Right forelimb (tissue), 1 donor: ENCODE measurements around the gene GOLGA3.
"Not testable (repeated sequence)": the region's sequence is repeated elsewhere in the genome, so short reads cannot be mapped to it uniquely, and the experiment has no call there.

Source experiments
- DNase-seq: peaks from one replicate; pipeline ENCODE4 v3.0.0-alpha.2; 2018

The GOLGA3 gene

DNA sequence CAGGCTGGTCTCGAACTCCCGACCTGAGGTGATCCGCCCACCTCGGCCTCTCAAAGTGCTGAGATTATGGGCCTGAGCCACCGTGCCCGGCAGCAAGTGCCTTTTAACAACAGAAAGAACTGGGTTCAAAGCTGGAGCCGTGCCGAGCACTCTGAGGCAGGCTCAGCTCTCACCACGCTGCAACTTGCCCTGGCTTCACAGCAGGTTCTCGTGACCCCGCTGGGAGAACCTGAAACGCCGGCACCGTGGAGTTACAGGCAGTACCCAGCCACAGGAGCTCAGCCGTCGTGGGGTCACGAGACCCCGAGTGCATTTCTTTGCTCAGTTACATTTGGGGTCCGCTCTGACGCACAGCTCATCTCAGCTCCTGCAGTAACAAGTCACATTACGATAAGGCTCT is 14.4 kb downstream of the GOLGA3 start:
- no peak for DNase-seq

DNA sequence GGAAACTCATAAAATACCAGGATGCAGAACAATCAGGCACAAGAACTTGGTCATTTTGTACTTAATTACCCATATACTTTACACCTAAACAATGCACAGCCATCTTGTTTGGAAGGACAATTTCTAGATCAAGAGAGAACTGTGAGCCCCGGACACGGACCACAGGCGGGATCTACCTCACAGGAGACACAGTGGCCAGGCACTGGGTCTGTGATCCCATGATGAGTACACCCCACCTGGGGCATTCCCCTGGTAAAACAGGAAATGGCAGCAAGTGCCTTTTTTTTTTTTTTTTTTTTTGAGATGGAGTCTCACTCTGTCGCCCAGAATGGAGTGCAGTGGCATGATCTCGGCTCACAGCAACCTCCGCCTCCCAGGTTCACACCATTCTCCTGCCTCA is 15.2 kb downstream of the GOLGA3 start:
- DNase-seq: no peak

DNA sequence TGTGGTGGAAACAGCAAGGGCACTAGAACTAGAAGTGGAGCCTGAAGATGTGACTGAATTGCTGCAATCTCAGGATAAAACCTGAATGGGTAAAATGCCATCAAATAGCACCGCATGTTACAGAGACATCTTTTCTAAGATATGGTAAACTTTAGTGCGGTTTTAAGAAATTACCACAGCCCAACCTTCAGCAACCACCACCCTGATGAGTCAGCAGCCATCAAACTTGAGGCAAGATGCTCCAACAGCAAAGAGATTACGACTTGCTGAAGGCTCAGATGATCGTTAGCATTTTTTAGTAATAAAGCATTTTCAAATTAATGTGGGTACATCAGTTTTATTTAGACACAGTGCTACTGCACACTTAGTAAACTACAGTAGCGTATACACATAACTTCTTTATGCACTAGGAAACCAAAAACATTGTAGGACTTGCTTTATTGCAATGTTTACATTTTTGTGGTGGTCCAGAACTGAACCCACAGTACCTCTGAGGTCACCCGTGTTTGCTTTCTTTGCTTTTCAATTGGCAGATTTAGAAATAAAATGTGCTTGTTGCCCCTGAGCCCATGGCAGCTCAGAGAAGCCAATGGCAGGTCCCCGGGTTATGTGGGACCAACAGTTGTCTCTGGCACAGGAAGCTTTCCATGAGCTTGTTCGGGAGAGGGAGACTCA is 15.9 kb downstream of the GOLGA3 start:
- DNase-seq: no peak

DNA sequence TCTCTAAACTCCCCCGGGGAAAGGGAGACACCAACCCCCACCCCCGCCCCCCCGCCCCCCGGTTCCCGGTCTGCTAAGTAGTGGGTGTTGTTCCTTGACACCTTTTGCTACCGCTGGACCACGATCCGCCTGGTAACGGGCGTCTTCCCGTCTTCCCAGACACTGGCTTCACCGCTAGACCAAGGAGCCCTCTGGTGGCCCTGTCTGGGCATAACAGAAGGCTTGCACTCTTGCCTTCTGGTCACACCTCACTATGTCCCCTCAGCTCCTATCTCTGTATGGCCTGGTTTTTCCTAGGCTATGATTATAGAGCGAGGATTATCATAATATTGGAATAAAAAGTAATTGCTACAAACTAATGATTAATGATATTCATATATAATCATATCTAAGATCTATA is 19.3 kb downstream of the GOLGA3 start:
- not testable (repeated sequence) for DNase-seq

DNA sequence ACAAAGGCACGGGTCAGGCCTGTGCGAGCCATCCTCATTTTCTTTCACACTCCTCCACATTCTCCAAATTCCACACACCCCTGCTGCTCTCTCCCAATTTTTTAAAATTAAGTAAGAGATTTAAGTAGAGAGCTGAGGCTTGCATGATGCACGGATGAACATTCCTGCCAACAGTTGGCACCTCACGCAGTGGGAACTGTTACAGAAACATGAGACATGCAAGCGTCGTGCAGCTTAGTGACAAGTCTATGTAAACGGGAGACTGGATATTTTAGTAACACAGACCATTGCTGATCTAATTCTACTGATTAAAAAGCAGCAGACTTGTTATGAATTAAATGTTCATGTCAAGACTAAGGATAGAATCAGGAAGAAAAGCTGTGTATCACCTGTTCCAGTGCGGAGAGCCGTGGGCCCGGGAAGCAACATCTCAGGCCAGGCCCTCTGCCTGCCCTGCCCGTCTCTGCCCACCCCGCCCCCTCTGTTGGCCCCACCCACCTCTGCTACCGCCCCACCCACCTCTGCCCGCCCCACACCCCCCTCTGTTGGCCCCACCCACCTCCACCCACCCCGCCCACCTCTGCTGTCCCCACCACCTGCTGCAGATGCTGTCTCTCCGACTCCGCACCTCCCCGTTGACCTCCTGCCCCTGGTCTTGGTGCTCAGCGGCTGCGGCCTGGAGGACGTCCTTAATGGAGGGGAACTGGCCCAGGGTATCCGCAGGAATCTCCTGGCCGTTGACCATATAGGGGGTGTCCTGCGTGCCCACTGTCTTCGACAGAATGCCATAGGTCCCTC is 21.2 kb downstream of the GOLGA3 start:
- DNase-seq: no peak

DNA sequence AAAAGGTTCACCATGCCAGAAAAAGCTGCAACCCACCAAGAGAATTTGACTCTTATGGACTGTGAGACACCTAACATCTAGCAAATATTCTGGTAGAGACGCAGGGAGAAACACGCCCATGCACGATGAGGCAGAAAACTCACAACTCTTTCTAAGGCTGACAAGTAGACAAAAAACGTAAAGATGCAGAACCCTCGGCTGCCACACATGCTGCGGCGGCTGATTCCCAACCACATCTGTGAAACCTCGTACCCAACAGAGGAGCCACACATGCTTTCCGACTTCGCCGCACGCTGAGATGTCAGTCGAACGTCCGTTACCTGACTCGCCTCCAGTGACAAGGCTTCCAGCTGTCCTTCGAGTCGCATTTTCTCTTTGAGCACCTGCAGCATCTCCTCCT is 21.8 kb downstream of the GOLGA3 start:
- DNase-seq: no peak

DNA sequence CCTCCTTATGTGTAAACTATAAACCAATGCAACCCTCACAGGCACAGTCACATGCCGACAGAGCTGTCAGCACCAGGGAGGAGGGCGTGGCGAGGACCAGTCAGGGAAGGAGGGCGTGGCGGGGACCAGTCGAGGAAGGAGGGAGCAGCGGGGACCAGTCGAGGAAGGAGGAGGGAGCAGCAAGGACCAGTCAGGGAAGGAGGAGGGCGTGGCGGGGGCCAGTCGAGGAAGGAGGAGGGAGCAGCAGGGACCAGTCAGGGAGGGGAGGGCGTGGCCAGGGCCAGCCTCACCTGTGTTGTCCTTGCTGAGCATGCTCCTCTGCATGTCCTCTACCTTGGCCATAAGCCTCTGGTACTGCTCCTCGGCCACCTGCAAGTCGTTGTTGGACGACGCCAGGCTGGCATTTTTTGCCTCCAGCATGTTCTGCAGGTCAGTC is 24.2 kb downstream of the GOLGA3 start:
- DNase-seq: no peak

DNA sequence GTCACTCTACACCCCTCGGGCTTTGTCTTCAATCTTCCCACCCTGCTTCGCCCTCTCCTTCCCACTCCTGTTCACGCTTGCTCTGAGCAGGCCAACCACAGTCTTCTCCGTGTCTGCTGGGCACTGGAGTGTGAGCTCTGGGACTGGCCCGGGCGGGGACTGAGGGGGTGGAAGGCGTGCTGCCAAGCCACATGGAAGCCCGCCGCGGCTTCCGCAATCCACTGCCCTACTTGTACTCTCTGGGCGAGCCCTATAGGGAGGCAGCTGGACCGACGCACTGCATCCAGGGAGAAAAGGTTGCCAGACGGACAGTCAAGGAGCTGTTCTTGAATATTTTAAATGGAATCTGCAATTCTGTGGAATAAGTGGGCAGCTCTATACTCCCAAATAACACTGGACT is 24.8 kb downstream of the GOLGA3 start:
- DNase-seq: no peak

DNA sequence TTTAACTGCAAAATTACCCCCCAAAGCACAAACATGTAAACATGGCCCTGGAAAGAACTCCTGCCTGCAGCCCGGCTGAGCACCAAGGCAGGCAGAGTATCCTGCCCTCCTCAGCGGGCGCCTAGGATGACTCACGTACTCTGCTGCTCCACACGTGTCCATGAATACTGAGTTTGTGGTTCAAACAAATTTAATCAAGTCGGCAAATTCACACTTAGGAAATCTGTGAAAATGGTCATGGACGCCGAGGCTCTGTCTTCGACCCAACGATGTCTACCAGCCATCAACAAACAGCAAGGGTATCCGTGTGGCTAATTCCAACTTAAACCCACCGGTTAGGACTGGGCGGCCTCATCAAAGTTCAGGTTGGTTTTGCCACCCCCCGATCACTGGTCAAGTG is 25.5 kb downstream of the GOLGA3 start:
- DNase-seq: no peak

DNA sequence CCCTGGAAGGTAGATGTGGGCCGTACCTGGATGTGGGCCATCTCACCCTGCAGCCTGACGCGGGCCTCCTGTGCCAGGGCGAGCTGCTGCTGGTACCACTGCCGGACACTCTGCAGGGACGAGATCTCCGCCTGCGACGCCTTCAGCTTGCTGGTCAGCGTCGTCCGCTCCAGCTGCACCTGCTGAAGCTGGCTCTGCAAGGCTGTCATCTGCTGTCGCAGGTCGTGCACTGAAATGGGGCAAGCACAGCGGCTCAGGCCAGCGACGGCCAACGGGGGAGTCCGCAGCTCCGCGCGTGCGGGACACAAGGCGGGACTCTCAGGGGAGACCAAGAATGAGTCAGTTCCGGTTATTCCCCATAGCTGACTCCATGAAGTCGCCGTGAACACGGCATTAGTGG is 26.9 kb downstream of the GOLGA3 start:
- no peak for DNase-seq

DNA sequence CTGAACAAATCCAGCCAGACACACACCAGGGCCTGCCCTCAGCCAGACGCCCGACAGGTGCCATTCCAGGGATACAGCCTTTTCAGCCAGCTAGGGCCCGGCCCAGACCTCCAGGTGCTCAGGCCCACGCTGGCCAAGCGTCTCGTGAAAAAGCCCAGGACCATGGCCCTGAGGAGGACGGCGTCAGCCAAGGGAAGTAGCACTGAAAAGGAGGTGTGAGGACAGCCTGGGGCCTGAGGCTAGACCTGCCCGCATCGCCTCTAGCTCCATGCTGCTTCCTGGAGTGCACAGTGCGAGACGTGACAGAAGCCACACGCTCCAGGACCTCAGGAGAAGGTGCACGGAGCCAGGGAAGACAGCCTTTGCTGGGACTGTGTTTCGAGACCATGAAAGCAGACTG is 29.8 kb downstream of the GOLGA3 start:
- no peak for DNase-seq

DNA sequence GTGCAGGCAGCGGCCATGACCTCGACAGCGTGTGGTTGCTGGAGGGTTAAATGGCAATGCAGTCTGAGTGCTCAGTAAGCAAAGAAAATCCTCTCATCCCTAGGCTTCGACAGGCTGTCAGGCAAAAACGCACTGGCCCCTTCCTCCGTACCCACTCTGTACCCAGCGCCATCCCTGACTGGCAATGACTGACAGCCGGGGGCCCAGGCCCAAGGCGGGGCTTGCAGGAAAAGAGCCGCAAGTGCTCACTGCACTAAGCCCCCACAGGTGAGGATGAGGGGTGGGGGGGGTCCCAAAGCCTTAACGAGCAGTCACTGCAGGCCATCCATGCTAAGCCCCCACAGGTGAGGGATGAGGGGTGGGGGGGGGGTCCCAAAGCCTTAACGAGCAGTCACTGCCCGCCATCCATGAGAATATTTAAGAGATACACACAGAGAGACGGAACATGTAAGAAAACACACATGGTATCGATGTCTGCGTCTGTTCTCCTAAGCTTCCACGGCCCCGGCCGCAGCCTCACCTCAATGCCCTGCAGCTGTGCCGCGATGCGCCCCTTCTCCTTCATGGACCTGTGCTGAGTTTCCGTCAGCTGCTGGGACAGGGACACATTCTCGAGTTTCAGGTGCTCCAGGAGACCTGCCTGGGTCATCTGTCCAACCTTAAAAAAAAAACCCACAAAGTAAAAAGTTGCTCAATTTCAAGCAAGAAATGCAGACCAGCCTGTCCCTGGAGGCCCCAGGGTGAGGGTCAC is 30.7 kb downstream of the GOLGA3 start:
- DNase-seq: no peak

DNA sequence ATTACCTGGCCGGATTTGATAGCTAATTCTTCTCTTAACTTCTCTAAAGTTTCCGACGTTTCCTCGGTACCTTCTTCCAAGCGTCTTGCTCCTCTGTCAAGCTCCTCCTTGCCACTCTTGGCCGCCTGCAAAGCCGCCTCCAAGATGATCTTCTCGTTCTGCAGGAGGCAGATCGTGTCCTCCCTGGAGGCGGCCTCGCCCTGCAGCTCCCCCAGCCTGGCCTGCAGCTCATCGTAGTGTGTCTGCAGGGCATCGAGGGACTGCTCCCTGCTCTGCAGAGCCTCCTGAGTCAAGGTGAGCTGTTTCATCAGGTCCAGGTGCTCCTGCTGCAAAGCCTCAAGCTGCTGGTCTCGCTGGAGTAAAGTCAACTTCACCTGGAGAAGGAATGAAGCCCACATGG is 32.8 kb downstream of the GOLGA3 start:
- DNase-seq: no peak

DNA sequence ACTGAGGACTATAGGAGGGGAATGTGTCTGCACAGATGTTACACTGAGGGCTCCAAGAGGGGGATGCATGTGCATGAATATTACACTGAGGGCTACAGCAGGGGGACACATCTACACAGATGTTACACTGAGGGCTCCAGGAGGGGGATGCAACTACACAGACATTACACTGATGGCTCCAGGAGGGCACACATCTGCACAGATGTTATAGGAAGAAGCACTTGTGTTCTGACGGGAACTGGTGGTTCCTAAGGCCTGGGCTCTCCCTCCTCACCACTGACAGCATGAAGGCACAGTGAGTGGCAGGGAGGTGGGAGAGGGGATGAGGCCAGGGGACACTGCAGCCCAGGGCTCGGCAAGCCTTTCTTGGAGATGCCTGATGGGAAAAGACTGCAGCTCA is 36.7 kb downstream of the GOLGA3 start:
- not testable (repeated sequence) for DNase-seq

DNA sequence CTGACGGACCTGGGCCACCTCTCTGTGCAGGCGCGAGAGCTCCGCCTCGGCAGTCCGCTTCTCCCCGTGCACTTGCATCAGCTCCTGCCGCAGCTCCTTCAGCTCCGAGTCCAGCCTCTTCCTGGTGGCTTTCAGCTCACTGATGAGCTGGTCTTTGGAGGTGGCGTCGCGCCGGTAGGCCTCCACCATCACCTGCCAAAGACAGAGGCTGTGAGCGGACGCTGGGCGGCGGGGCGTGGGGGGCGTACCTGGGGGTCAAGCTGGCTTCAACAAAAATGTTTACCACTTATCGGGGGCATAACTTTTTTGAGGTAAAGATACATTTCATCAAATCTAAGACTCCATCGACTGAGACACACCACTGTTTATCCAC is 39.6 kb downstream of the GOLGA3 start:
- DNase-seq: no peak

DNA sequence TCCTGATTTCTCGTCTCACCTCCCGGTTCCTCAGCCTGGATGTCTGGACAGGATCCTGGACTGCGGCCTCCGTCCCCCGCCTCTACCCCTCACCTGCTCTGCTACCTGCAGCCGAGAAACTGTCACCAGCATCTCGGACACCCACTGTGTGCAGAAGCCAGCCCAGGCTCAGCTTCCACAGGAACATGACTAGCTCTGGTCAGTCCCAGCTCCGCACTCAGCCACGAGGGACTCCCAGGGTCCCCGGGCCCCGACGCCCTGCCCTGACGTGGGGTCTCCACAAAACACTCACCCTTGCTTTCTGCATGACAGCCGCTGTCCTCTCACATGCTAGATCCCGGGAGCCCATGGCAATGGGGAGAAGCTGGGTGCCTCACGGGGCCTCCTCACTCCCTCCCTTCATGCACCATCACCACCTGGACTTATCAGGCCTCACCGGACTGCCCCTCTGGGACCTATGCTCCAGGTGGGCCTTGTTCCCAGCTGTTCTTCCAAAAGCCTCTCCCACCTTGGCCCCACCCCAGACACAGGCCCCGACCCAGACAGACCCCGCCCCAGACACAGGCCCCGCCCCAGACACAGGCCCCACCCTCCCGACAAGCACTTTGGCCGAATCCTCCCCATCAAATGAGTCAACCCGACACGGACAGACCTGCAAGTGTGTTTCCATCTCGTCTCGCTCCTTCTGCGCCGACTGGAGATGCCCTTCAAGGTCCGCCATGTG is 40.1 kb downstream of the GOLGA3 start:
- DNase-seq: no peak

DNA sequence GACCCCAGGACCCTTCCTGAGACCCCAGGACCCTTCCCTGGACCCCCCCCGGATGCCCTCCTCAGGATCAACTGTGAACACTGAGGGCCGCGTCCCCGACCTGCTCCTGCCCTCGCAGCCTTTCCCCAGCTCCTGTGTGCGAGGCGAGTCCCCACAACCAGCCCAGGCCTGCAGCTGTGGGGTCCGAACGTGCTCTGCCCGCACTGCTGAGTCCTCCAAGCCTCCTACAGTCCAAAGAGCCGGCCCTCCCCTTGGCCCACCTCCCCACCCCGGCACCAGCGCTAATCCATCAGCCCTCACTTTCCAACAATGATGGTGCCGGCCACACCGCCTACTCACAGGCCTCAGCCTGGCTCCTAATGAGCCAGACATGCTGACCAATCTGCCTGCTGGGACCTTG is 40.8 kb downstream of the GOLGA3 start:
- DNase-seq: no peak

DNA sequence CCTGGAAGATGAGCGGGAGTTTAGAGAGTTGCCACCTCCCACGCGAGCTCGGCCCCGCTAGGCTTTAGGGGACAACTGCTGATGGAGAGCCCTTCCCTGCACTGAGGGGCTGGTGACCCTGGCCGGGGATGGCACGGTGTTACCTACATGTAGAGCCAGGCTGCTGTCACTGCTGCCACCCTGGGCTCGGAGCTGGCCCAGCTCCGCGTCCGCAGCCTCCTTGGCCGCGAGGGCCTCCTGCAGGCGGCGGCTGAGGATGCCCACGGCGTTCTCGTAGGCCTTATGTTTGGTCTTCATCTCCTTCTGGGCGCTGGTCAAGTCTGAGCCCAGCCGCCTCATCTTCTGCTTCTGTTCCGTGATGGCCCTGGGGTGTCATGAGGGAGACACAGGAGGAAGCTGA is 42.5 kb downstream of the GOLGA3 start:
- DNase-seq: no peak

DNA sequence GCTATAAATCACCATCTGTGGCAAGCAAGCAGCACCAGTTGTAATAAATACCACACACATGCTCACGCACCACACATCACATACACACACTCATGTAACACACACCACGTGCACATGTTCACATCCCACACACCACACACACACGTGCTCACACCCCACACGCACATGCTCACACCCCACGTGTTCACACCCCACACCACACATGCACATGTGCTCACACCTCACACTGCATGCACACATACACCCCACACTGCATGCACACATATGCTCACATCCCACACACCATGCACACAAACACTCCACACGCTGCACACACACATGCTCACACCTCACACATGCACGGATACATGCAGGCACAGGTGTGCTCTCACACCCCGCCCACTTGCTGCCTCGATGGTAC is 44.1 kb downstream of the GOLGA3 start:
- no peak for DNase-seq

DNA sequence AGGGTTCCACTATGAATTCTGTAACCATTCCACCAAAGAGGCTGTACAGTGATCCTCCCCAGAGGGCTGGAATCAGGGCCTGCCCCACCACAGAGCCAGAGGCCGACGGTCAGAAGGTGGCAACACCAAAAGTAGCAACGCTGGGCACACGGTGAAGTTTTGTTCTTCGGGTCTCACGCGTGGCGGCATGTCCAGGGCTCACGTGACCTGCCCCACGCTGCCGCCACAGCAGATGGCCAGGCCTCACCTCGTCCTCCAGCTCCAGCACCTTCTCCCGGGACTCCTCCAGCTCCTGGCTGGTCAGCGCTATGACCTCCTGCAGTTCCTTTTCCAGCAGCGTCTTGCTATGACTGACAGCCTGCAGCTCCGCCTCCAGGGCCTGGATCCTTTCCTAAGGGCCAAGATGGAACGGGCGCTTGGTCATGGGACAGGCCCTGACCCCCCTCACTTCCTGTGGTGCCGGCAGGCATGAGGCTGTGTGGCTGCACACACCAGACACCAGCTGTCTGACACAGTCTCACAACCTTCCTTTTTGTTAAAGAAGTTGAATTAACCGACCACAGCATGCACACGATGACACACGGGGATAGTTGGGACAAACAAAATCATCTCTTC is 44.6 kb downstream of the GOLGA3 start:
- no peak for DNase-seq

DNA sequence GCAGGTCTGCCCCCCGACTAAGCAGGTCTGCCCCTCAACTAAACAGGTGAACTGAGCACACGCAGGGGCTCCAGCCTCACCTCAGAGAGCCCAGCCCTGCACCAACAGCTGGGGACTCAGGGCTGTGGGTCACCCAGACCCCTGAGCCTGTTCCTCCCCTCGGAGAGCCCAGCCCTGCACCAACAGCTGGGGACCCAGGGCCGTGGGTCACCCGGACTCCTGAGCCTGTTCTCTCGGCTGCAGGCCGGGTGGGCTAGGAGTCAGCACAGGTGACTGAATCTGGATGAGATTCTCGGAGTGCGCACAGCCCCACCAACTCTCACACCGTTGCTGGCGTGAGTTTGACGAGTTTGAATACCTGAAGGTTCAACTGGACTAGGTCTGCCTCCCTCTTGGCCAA is 46.7 kb downstream of the GOLGA3 start:
- no peak for DNase-seq

DNA sequence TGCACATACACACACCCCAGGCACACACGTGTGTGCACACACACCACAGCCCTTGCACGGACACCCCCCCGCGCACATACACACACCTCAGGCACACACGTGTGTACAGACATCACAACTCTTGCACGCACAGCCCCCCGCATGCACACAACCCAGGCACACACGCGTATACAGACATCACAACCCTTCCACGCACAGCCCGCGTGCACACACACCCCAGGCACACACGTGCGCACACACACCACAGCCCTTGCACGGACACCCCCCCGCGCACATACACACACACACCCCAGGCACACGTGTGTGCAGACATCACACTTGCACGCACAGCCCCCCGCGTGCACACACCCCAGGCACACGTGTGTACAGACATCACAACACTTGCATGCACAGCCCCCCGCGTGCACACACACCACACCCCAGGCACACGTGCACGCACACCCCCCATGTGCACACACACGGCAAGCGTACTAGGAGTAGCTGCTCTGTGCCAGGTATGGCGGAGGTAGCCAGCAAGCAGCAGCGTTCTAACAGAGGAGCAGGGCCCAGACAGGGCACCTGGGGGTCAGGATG is 48.8 kb downstream of the GOLGA3 start:
- no peak for DNase-seq

DNA sequence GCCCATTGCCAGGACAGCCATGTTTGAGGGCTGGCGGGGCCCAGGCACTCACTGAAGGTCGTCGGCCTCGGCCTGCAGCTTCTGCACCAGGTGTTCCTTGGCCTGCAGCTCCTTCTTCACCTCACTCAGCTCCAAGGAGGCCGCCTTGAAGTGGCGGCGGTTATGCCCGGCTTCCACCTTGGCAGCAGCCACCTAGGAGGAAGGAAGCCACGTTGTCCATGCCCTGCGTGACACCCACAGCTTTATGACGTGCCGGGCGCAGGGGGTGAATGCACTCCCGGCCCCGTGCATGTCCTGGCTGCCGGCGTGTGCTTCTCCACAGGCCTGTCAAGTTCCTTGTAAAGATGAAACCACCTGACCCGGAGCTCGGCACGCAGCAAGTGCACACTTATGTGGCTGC is 51.1 kb downstream of the GOLGA3 start:
- no peak for DNase-seq
